ENCODE measurements around the gene STAM2. TPM values are rescaled to one million over a fixed set of nuclear protein-coding genes. Genes with fewer than 3 reads are reported as not detected.
A peak's percentile ranks its signal among the peaks of the same experiment; 100 is the strongest.
"Not testable (repeated sequence)": the region's sequence is repeated elsewhere in the genome, so short reads cannot be mapped to it uniquely, and the experiment has no call there.

Gene STAM2
- total RNA-seq, 1 donor from 2014 or later = 25.1 TPM

GRCh38 chr2:152183401-152184073 is 8.0 kb upstream of the STAM2 start:
- Mint-ChIP-seq H3K9me3 (ENCODE audit: unreplicated experiment) (peaks cover 5% of the 10 kb centered on the region), H3K36me3 (ENCODE audit: unreplicated experiment) (peaks cover 11% of the 10 kb centered on the region), H3K4me3 (ENCODE audit: unreplicated experiment) (no peak overlapping the region), H3K27ac (ENCODE audit: unreplicated experiment) (no peak overlapping the region), H3K4me1 (ENCODE audit: low read depth, unreplicated experiment) (peaks cover 3% of the 10 kb centered on the region), H3K27me3 (ENCODE audit: unreplicated experiment) (peaks cover 4% of the 10 kb centered on the region)
- no peak for DNase-seq
- no peak for TF ChIP-seq CTCF (IDR thresholded peaks at IDR 0.05; ENCODE audit: partially characterized antibody, unreplicated experiment)

GRCh38 chr2:152177667-152178066 is 2.1 kb upstream of the STAM2 start:
- not testable (repeated sequence) for H3K27ac Mint-ChIP-seq (ENCODE audit: unreplicated experiment); H3K4me1 Mint-ChIP-seq (ENCODE audit: low read depth, unreplicated experiment); H3K27me3 Mint-ChIP-seq (ENCODE audit: unreplicated experiment); H3K36me3 Mint-ChIP-seq (ENCODE audit: unreplicated experiment); H3K9me3 Mint-ChIP-seq (ENCODE audit: unreplicated experiment); H3K4me3 Mint-ChIP-seq (ENCODE audit: unreplicated experiment); DNase-seq

- Mint-ChIP-seq H3K36me3 (ENCODE audit: unreplicated experiment) (peaks cover 3% of the 10 kb centered on the region), H3K27ac (ENCODE audit: unreplicated experiment) (peak overlapping the region; percentile 99), H3K27me3 (ENCODE audit: unreplicated experiment) (peaks cover 7% of the 10 kb centered on the region), H3K9me3 (ENCODE audit: unreplicated experiment) (peaks cover 4% of the 10 kb centered on the region), H3K4me3 (ENCODE audit: unreplicated experiment) (peak overlapping the region; percentile 96), H3K4me1 (ENCODE audit: low read depth, unreplicated experiment) (peaks cover 2% of the 10 kb centered on the region)
- peak; percentile 62 for TF ChIP-seq CTCF (IDR thresholded peaks at IDR 0.05; ENCODE audit: partially characterized antibody, unreplicated experiment)
- DNase-seq = no peak
These were observed 651 bp upstream of the STAM2 start for GRCh38 chr2:152176113-152176714.

- Mint-ChIP-seq H3K27me3 (ENCODE audit: unreplicated experiment) (peaks cover 7% of the 10 kb centered on the region), H3K27ac (ENCODE audit: unreplicated experiment) (peak overlapping the region; percentile 99), H3K36me3 (ENCODE audit: unreplicated experiment) (peaks cover 3% of the 10 kb centered on the region), H3K4me1 (ENCODE audit: low read depth, unreplicated experiment) (peaks cover 2% of the 10 kb centered on the region), H3K4me3 (ENCODE audit: unreplicated experiment) (peak overlapping the region; percentile 96), H3K9me3 (ENCODE audit: unreplicated experiment) (peaks cover 2% of the 10 kb centered on the region)
- TF ChIP-seq CTCF (IDR thresholded peaks at IDR 0.05; ENCODE audit: partially characterized antibody, unreplicated experiment) = no peak
- DNase-seq = no peak
These were observed 573 bp downstream of the STAM2 start for GRCh38 chr2:152175012-152175367.

- DNase-seq = no peak
- Mint-ChIP-seq H3K27me3 (ENCODE audit: unreplicated experiment) (peaks cover 7% of the 10 kb centered on the region), H3K4me3 (ENCODE audit: unreplicated experiment) (peak overlapping the region; percentile 96), H3K9me3 (ENCODE audit: unreplicated experiment) (peaks cover 2% of the 10 kb centered on the region), H3K36me3 (ENCODE audit: unreplicated experiment) (no peaks in the 10 kb centered on the region), H3K27ac (ENCODE audit: unreplicated experiment) (peak overlapping the region; percentile 99), H3K4me1 (ENCODE audit: low read depth, unreplicated experiment) (peaks cover 2% of the 10 kb centered on the region)
- no peak for TF ChIP-seq CTCF (IDR thresholded peaks at IDR 0.05; ENCODE audit: partially characterized antibody, unreplicated experiment)
These were observed 989 bp downstream of the STAM2 start for GRCh38 chr2:152174574-152174973.
